Measurements from ENCODE around the gene CD83. TPM values are rescaled to one million over a fixed set of nuclear protein-coding genes. Genes with fewer than 3 reads are reported as not detected.
"Not testable (repeated sequence)": the region's sequence is repeated elsewhere in the genome, so short reads cannot be mapped to it uniquely, and the experiment has no call there.

Gene CD83
- total and polyA plus RNA-seq, 4 donors, result 0.35 to 4.2 (median 0.60) TPM

DNA sequence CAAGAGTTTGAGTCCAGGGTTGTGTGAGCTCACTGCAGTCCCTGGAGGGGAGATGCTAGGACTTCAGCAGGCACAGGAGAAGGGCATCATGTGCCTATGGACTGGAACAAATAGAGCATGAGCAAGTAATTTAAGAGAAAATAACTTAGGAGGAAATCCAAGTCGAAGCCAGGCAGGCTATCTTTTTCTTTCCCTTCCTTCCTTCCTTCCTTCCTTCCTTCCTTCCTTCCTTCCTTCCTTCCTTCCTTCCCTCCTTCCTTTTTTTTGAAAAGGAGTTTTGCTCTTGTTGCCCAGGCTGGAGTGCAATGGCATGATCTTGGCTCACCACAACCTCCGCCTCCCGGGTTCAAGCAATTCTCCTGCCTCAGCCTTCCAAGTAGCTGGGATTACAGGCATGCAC, 33.7 kb downstream of the CD83 start:
- not testable (repeated sequence) for H3K9ac ChIP-seq (ENCODE audit: low read depth in 1 of 2, low read length in 2 of 2); H3K27me3 ChIP-seq (ENCODE audit: control insufficient read depth in 4 of 4, insufficient read depth in 4 of 4, low read length in 3 of 4); H3K4me3 ChIP-seq (ENCODE audit: low read depth in 1 of 3, low read length in 3 of 3); H3K36me3 ChIP-seq (ENCODE audit: control insufficient read depth in 4 of 4, insufficient read depth in 3 of 4, low read depth in 1 of 4, low read length in 3 of 4); DNase-seq (ENCODE audit: low spot score); H3K27ac ChIP-seq (ENCODE audit: low read depth in 1 of 2, low read length in 2 of 2); H3K9me3 ChIP-seq (ENCODE audit: control insufficient read depth in 4 of 4, low read length in 3 of 4)
- H3K4me1 ChIP-seq (ENCODE audit: control insufficient read depth in 4 of 4, insufficient read depth in 4 of 4, low read length in 3 of 4), result peaks cover 7 to 16% (median 12%) of the 10 kb centered on the region in 4 donors
- WGBS, result 96% methylated on average over 3 of the region's 3 CpGs

DNA sequence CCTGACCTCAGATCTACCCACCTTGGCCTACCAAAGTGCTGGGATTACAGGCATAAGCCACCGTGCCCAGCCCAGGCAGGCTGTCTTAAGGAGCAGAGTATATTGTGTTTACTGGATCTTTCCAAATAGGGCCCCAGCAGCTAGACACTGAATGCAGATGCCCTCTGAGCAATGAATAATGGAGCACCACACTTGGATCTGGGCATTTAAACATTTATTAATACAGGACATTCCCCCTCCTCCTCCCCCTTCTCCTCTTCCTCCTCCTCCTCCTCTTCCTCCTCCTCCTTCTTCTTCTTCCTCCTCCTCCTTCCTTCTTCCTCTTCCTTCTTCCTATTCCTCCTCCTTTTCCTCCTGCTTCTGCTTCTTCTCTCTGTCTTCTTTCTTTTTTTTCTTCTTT, 34.2 kb downstream of the CD83 start:
- Histone ChIP-seq H3K36me3 (ENCODE audit: control insufficient read depth in 4 of 4, insufficient read depth in 3 of 4, low read depth in 1 of 4, low read length in 3 of 4) (no peaks in the 10 kb centered on the region), H3K27me3 (ENCODE audit: control insufficient read depth in 4 of 4, insufficient read depth in 4 of 4, low read length in 3 of 4) (no peaks in the 10 kb centered on the region), H3K9ac (ENCODE audit: low read depth in 1 of 2, low read length in 2 of 2) (no peak overlapping the region), H3K4me3 (ENCODE audit: low read depth in 1 of 3, low read length in 3 of 3) (no peak overlapping the region), H3K4me1 (ENCODE audit: control insufficient read depth in 4 of 4, insufficient read depth in 4 of 4, low read length in 3 of 4) (peaks cover 7 to 16% (median 12%) of the 10 kb centered on the region in 4 donors), H3K27ac (ENCODE audit: low read depth in 1 of 2, low read length in 2 of 2) (no peak overlapping the region), H3K9me3 (ENCODE audit: control insufficient read depth in 4 of 4, low read length in 3 of 4) (no peaks in the 10 kb centered on the region)
- WGBS, result 88% methylated on average over 1 of the region's 1 CpG
- no peak for DNase-seq (ENCODE audit: low spot score)
- TF ChIP-seq JUND (IDR thresholded peaks at IDR 0.05) (no peak), MAX (IDR thresholded peaks at IDR 0.05) (no peak), RXRA (IDR thresholded peaks at IDR 0.05) (no peak), FOXA2 (IDR thresholded peaks at IDR 0.05) (no peak), EGR1 (IDR thresholded peaks at IDR 0.05; ENCODE audit: low read depth in 2 of 2) (no peak), TAF1 (conservative IDR thresholded peaks at IDR 0.05) (no peak), RAD21 (IDR thresholded peaks at IDR 0.05) (no peak), GABPA (IDR thresholded peaks at IDR 0.05 in 1 of 2, conservative IDR thresholded peaks at IDR 0.05 in 1 of 2) (no peak), HNF4A (conservative IDR thresholded peaks at IDR 0.05) (no peak), NR2F2 (IDR thresholded peaks at IDR 0.05) (no peak), REST (IDR thresholded peaks at IDR 0.05) (no peak), ATF3 (IDR thresholded peaks at IDR 0.05) (no peak), FOXA1 (IDR thresholded peaks at IDR 0.05) (no peak), YY1 (IDR thresholded peaks at IDR 0.05) (no peak), SP1 (IDR thresholded peaks at IDR 0.05) (no peak), HNF4G (IDR thresholded peaks at IDR 0.05) (no peak)
- TF ChIP-seq, protein P1, sequence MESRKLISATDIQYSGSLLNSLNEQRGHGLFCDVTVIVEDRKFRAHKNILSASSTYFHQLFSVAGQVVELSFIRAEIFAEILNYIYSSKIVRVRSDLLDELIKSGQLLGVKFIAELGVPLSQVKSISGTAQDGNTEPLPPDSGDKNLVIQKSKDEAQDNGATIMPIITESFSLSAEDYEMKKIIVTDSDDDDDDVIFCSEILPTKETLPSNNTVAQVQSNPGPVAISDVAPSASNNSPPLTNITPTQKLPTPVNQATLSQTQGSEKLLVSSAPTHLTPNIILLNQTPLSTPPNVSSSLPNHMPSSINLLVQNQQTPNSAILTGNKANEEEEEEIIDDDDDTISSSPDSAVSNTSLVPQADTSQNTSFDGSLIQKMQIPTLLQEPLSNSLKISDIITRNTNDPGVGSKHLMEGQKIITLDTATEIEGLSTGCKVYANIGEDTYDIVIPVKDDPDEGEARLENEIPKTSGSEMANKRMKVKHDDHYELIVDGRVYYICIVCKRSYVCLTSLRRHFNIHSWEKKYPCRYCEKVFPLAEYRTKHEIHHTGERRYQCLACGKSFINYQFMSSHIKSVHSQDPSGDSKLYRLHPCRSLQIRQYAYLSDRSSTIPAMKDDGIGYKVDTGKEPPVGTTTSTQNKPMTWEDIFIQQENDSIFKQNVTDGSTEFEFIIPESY (IDR thresholded peaks at IDR 0.05), result no peak
- TF ChIP-seq, protein P2, sequence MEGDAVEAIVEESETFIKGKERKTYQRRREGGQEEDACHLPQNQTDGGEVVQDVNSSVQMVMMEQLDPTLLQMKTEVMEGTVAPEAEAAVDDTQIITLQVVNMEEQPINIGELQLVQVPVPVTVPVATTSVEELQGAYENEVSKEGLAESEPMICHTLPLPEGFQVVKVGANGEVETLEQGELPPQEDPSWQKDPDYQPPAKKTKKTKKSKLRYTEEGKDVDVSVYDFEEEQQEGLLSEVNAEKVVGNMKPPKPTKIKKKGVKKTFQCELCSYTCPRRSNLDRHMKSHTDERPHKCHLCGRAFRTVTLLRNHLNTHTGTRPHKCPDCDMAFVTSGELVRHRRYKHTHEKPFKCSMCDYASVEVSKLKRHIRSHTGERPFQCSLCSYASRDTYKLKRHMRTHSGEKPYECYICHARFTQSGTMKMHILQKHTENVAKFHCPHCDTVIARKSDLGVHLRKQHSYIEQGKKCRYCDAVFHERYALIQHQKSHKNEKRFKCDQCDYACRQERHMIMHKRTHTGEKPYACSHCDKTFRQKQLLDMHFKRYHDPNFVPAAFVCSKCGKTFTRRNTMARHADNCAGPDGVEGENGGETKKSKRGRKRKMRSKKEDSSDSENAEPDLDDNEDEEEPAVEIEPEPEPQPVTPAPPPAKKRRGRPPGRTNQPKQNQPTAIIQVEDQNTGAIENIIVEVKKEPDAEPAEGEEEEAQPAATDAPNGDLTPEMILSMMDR (IDR thresholded peaks at IDR 0.05; ENCODE audit: low read depth, low read length, missing input control), result no peak

Measured in liver (tissue), 9 donors.